H9 (cell line): ENCODE results near the gene MDFI. TPM values are rescaled to one million over a fixed set of nuclear protein-coding genes. Genes with fewer than 3 reads are reported as not detected.

ENCODE experiments used
- DNase-seq: peaks from one replicate; pipeline ENCODE4 v3.0.0-alpha.2; 2017
- H2AFZ ChIP-seq: one replicate; pipeline ENCODE4 v1.6.1; 2013; ENCODE audit warnings: mild to moderate bottlenecking, low read length, control low read depth, moderate library complexity
- H2AK5ac ChIP-seq: 2 replicates; pipeline ENCODE4 v1.6.1; 2013; ENCODE audit warnings: low read length, control low read depth, mixed read lengths; ENCODE audit not compliant: insufficient read length
- H2BK120ac ChIP-seq: one replicate; pipeline ENCODE4 v1.6.1; 2013; ENCODE audit warnings: low read depth, mild to moderate bottlenecking, low read length, control low read depth, inconsistent platforms; ENCODE audit not compliant: poor library complexity, severe bottlenecking
- H2BK12ac ChIP-seq: 2 replicates; pipeline ENCODE4 v1.6.1; 2013; ENCODE audit warnings: low read length, control low read depth, mixed read lengths, low read depth; ENCODE audit not compliant: insufficient read length
- H2BK15ac ChIP-seq: 2 replicates; pipeline ENCODE4 v1.6.1; 2013; ENCODE audit warnings: low read depth, low read length, control low read depth
- H2BK20ac ChIP-seq: one replicate; pipeline ENCODE4 v1.6.1; 2013; ENCODE audit warnings: low read depth, mild to moderate bottlenecking, low read length, control low read depth, inconsistent platforms; ENCODE audit not compliant: poor library complexity, severe bottlenecking
- H2BK5ac ChIP-seq: 2 replicates; pipeline ENCODE4 v1.6.1; 2013; ENCODE audit warnings: low read length, control low read depth, mixed read lengths; ENCODE audit not compliant: insufficient read length
- H3K14ac ChIP-seq: 2 replicates; pipeline ENCODE4 v1.6.1; 2013; ENCODE audit warnings: low read length, control low read depth; ENCODE audit not compliant: insufficient read depth
- H3K18ac ChIP-seq: 2 replicates; pipeline ENCODE4 v1.6.1; 2013; ENCODE audit warnings: low read depth, mild to moderate bottlenecking, mixed read lengths, low read length, control low read depth; ENCODE audit not compliant: insufficient read length
- H3K23ac ChIP-seq: 2 replicates; pipeline ENCODE4 v1.6.1; 2013; ENCODE audit warnings: low read length, control low read depth, mixed read lengths, low read depth; ENCODE audit not compliant: insufficient read length
- H3K23me2 ChIP-seq: 2 replicates; pipeline ENCODE4 v1.6.1; 2013; ENCODE audit warnings: low read depth, mild to moderate bottlenecking, mixed read lengths, low read length, control low read depth; ENCODE audit not compliant: insufficient read length, poor library complexity, severe bottlenecking
- H3K27ac ChIP-seq: 2 replicates; pipeline ENCODE4 v1.5.1; 2013; ENCODE audit warnings: low read length, control low read depth, mixed read lengths, low read depth; ENCODE audit not compliant: insufficient read length
- H3K27me3 ChIP-seq: 2 replicates; pipeline ENCODE4 v1.6.1; 2013; ENCODE audit warnings: low read length, control low read depth, inconsistent platforms; ENCODE audit not compliant: insufficient read depth
- H3K4ac ChIP-seq: 2 replicates; pipeline ENCODE4 v1.6.1; 2013; ENCODE audit warnings: low read depth, mild to moderate bottlenecking, control low read depth, inconsistent platforms, low read length, moderate library complexity
- H3K4me1 ChIP-seq: 2 replicates; pipeline ENCODE4 v1.6.1; 2013; ENCODE audit warnings: low read length, control low read depth, inconsistent platforms; ENCODE audit not compliant: insufficient read depth
- H3K4me2 ChIP-seq: 2 replicates; pipeline ENCODE4 v1.6.1; 2013; ENCODE audit warnings: low read length, control low read depth, mixed read lengths; ENCODE audit not compliant: insufficient read length, insufficient read depth
- H3K56ac ChIP-seq: 2 replicates; pipeline ENCODE4 v1.6.1; 2013; ENCODE audit warnings: low read depth, mild to moderate bottlenecking, mixed read lengths, low read length, control low read depth; ENCODE audit not compliant: insufficient read length
- H3K79me1 ChIP-seq: 2 replicates; pipeline ENCODE4 v1.6.1; 2013; ENCODE audit warnings: low read depth, mild to moderate bottlenecking, moderate library complexity, low read length, control low read depth, inconsistent platforms; ENCODE audit not compliant: insufficient read depth, poor library complexity, severe bottlenecking
- H3K79me2 ChIP-seq: 2 replicates; pipeline ENCODE4 v1.6.1; 2013; ENCODE audit warnings: low read length, control low read depth, inconsistent platforms; ENCODE audit not compliant: insufficient read depth
- H3K9ac ChIP-seq: 2 replicates; pipeline ENCODE4 v1.6.1; 2013; ENCODE audit warnings: low read length, control low read depth, mixed read lengths; ENCODE audit not compliant: insufficient read length; ENCODE audit errors: extremely low read depth
- H3K9me3 ChIP-seq: one replicate; pipeline ENCODE4 v1.6.1; 2013; ENCODE audit warnings: low read depth, low read length, inconsistent platforms; ENCODE audit not compliant: control insufficient read depth
- H3T11ph ChIP-seq: one replicate; pipeline ENCODE4 v1.6.1; 2013; ENCODE audit warnings: mild to moderate bottlenecking, low read length, control low read depth, inconsistent platforms
- H4K20me1 ChIP-seq: one replicate; pipeline ENCODE4 v1.6.1; 2013; ENCODE audit not compliant: control insufficient read depth, insufficient read length, insufficient read depth
- H4K5ac ChIP-seq: 2 replicates; pipeline ENCODE4 v1.6.1; 2013; ENCODE audit warnings: low read depth, mild to moderate bottlenecking, mixed read lengths, low read length, control low read depth; ENCODE audit not compliant: insufficient read length
- H4K8ac ChIP-seq: replicated peaks from 2 replicates; pipeline ENCODE4 v1.6.1; 2013; ENCODE audit warnings: low read length, control low read depth, mixed read lengths, low read depth; ENCODE audit not compliant: insufficient read length
- H4K91ac ChIP-seq: 2 replicates; pipeline ENCODE4 v1.6.1; 2013; ENCODE audit warnings: low read depth, mild to moderate bottlenecking, moderate library complexity, mixed read lengths, low read length, control low read depth; ENCODE audit not compliant: insufficient read length
- H3K27ac Mint-ChIP-seq, 3 experiments: 2 replicates in 2 of 3; 3 replicates in 1 of 3; pipeline ENCODE4 v1.8.0; 2020 to 2021; ENCODE audit warnings: mixed read lengths in 3 of 3, mild to moderate bottlenecking in 1 of 3, moderate library complexity in 1 of 3
- H3K27me3 Mint-ChIP-seq: 2 replicates; pipeline ENCODE4 v1.8.0; 2021; ENCODE audit warnings: low read depth, mild to moderate bottlenecking, moderate library complexity, mixed read lengths
- H3K36me3 Mint-ChIP-seq, 3 experiments: 2 replicates in 2 of 3; 3 replicates in 1 of 3; pipeline ENCODE4 v1.8.0; 2020 to 2021; ENCODE audit warnings: low read depth in 3 of 3, mixed read lengths in 3 of 3; ENCODE audit not compliant: insufficient read depth in 1 of 3
- H3K4me1 Mint-ChIP-seq, 2 experiments: 2 replicates each; pipeline ENCODE4 v1.8.0; 2020; ENCODE audit warnings: mixed read lengths in 2 of 2
- H3K4me3 Mint-ChIP-seq, 2 experiments: 2 replicates in 1 of 2; 3 replicates in 1 of 2; pipeline ENCODE4 v1.8.0; 2020 to 2021; ENCODE audit warnings: mild to moderate bottlenecking in 2 of 2, mixed read lengths in 2 of 2, moderate library complexity in 1 of 2
- H3K9me3 Mint-ChIP-seq, 2 experiments: 2 replicates in 1 of 2; 3 replicates in 1 of 2; pipeline ENCODE4 v1.8.0; 2020; ENCODE audit warnings: mild to moderate bottlenecking in 2 of 2, mixed read lengths in 2 of 2, moderate library complexity in 1 of 2
- WGBS: extraction: QIAGEN DNeasy Blood & Tissue Kit; methylation state at CpG from one replicate; pipeline ENCODE4 v1.1.7; 2013; ENCODE audit warnings: missing lambda C conversion rate, low lambda C conversion rate, mixed read lengths; ENCODE audit not compliant: insufficient read length; ENCODE audit errors: extremely low coverage; 5-methylcytosine and 5-hydroxymethylcytosine counted together
- total RNA-seq: library from RNA; stranded (reverse); gene quantifications from 2 replicates; pipeline ENCODE4 v1.2.1, GENCODE V29; 2021
- TF ChIP-seq, protein P1 (sequence below): fragments of 200-600 bp; sonication (generic); conservative IDR thresholded peaks from 3 replicates; pipeline ENCODE4 v1.8.0; 2021; ENCODE audit warnings: antibody characterized with exemption, mild to moderate bottlenecking

The MDFI gene
- total RNA-seq, 1 experiment from 2014 or later, result 45.0 TPM

DNA sequence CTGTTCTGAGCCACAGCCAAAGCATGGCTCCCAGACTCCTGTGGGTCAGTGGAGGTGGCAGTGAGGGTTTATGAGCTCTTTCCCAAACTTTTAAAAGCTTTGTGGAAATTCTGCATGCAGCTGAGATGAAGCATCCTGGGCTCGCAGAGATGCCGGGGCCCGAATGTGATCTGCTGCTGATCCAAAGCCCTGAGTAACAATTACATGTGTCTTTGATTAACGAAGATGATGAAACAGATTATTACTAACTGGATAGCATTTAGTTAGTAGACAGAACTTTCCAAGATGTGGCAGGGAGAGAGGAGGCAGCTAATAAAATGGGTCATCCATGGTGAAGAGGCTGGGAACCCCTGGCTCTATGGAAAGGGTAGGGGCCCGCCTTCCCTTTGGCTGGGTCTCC, 43.9 kb upstream of the MDFI start:
- no peak overlapping the region for H3K56ac ChIP-seq
- Mint-ChIP-seq H3K4me1 (peaks cover 22 to 23% of the 10 kb centered on the region in 2 experiments), H3K27ac (no peak overlapping the region), H3K36me3 (peaks cover 0 to 25% (median 15%) of the 10 kb centered on the region in 3 experiments; a peak in 6 of 7 replicates), H3K27me3 (peaks cover 22% of the 10 kb centered on the region), H3K4me3 (no peak overlapping the region), H3K9me3 (no peaks in the 10 kb centered on the region; a peak in 1 of 5 replicates)
- no peak overlapping the region for H4K8ac ChIP-seq
- H2BK5ac ChIP-seq, result no peak overlapping the region
- no peak overlapping the region for H3K4ac ChIP-seq
- no peaks in the 10 kb centered on the region for H3K9me3 ChIP-seq
- no peak overlapping the region for H2AK5ac ChIP-seq
- H2BK20ac ChIP-seq, result no peak overlapping the region
- no CpG with 5 or more reads among the region's 5 CpGs for WGBS
- H3K14ac ChIP-seq, result no peak overlapping the region
- no peaks in the 10 kb centered on the region for H3K27me3 ChIP-seq
- no peak overlapping the region for H3K23ac ChIP-seq
- no peak overlapping the region for H3K27ac ChIP-seq
- TF ChIP-seq, protein P1, sequence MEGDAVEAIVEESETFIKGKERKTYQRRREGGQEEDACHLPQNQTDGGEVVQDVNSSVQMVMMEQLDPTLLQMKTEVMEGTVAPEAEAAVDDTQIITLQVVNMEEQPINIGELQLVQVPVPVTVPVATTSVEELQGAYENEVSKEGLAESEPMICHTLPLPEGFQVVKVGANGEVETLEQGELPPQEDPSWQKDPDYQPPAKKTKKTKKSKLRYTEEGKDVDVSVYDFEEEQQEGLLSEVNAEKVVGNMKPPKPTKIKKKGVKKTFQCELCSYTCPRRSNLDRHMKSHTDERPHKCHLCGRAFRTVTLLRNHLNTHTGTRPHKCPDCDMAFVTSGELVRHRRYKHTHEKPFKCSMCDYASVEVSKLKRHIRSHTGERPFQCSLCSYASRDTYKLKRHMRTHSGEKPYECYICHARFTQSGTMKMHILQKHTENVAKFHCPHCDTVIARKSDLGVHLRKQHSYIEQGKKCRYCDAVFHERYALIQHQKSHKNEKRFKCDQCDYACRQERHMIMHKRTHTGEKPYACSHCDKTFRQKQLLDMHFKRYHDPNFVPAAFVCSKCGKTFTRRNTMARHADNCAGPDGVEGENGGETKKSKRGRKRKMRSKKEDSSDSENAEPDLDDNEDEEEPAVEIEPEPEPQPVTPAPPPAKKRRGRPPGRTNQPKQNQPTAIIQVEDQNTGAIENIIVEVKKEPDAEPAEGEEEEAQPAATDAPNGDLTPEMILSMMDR, result no peak
- DNase-seq, result no peak
- no peak overlapping the region for H2BK15ac ChIP-seq
- H3K79me2 ChIP-seq, result no peaks in the 10 kb centered on the region
- H2BK120ac ChIP-seq, result no peak overlapping the region
- no peak overlapping the region for H2AFZ ChIP-seq
- H3K4me1 ChIP-seq, result peaks cover 2% of the 10 kb centered on the region; the same call in 1 of the 2 replicates
- H4K20me1 ChIP-seq, result no peaks in the 10 kb centered on the region
- H3K9ac ChIP-seq, result no peak overlapping the region
- H3T11ph ChIP-seq, result no peak overlapping the region
- no peak overlapping the region for H3K18ac ChIP-seq
- no peak overlapping the region for H3K4me2 ChIP-seq
- no peak overlapping the region for H4K91ac ChIP-seq
- H3K79me1 ChIP-seq, result no peaks in the 10 kb centered on the region
- H2BK12ac ChIP-seq, result no peak overlapping the region
- H4K5ac ChIP-seq, result no peak overlapping the region
- H3K23me2 ChIP-seq, result no peaks in the 10 kb centered on the region
